ENCODE measurements around the gene RPUSD1.
"Not testable (repeated sequence)": the region's sequence is repeated elsewhere in the genome, so short reads cannot be mapped to it uniquely, and the experiment has no call there.

RPUSD1 gene

DNA sequence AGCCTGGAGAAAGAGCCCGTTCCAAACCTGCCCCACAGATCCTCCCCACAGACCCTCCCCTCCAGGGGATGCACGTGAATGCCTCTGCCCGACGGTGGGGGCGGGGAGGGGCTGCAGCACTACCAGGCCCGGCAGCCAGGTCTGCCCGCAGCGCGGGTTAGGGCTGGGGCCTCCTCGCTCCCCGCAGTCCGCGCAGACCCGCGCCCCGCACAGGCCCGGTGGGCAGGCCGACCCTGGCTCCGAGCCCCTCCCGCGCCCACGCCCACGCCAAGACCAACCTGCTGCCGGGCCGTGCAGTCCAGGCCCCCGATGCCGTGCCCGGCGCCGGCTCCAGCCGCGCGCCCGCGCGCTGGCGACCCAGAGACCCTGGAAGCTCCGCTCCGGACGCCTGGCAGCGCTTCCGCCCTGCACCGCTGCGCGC lies at the start of gene RPUSD1:
Gene RPUSD1, minus strand, starts transcription at position 404 of the 421 bp plus-strand sequence. CDS start 644 bp downstream, outside the sequence.
- no peak for DNase-seq (ENCODE audit: low read depth)

DNA sequence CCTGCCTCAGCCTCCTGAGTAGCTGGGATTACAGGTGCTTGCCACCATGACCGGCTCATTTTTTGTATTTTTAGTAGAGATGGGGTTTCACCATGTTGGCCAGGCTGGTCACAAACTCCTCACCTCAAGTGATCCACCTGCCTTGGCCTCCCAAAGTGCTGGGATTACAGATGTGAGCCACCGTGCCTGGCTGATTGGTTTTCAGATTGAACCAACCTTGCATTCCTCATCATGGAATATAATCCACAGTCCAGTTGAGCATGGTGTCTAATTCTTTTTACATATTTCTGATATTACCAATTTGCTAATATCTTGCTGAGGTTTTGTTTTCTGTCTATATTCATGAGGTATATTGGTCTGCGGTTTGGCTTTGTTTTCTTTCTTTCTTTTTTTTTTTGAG lies 48.6 kb upstream of the RPUSD1 start:
- not testable (repeated sequence) for DNase-seq (ENCODE audit: low read depth)

DNA sequence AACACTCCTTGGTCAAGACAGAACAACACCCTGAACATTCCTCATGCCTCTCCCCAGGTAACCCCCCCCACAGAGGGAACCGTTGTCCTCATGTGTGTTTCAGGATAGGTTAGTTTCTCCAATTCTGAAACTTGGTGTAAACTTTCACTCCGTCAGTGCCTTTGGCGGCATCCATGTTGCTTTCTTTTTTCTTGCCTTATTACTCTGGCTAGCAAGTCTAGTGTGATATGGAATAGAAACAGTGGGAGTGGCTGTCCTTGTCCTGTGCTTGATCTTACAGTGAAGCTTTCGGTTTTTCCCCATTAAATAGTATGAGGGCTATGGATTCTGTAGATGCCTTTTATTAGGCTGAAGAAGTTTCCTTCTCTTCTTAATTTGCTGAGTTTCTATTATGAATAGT lies 48.0 kb upstream of the RPUSD1 start:
- DNase-seq (ENCODE audit: low read depth) = no peak

DNA sequence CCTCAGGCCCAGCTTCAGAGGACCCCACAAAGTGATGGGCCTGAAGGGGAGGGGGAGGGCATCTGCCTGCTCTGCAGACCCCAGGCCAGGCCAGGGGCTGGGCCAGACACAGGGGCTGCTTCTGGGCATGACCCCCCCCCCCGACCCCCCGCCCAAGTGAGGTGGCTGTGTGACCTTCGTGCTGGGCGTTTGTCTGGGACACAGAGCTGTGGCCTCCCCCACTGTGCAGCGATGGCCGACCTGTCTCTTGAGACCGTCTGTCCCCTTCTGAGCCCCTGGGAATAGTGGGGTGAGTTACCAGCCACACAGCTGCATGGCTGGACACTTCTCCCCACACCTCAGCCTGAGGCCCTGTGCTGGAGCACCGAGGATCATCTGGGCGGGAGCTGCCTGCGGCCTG lies 47.2 kb upstream of the RPUSD1 start:
- no peak for DNase-seq (ENCODE audit: low read depth)

- DNase-seq (ENCODE audit: low read depth) = no peak
Measured at GRCh38 chr16:833411-833810, 45.2 kb upstream of the RPUSD1 start.

- DNase-seq (ENCODE audit: low read depth) = no peak
Measured at GRCh38 chr16:832652-833336, 44.6 kb upstream of the RPUSD1 start.

DNA sequence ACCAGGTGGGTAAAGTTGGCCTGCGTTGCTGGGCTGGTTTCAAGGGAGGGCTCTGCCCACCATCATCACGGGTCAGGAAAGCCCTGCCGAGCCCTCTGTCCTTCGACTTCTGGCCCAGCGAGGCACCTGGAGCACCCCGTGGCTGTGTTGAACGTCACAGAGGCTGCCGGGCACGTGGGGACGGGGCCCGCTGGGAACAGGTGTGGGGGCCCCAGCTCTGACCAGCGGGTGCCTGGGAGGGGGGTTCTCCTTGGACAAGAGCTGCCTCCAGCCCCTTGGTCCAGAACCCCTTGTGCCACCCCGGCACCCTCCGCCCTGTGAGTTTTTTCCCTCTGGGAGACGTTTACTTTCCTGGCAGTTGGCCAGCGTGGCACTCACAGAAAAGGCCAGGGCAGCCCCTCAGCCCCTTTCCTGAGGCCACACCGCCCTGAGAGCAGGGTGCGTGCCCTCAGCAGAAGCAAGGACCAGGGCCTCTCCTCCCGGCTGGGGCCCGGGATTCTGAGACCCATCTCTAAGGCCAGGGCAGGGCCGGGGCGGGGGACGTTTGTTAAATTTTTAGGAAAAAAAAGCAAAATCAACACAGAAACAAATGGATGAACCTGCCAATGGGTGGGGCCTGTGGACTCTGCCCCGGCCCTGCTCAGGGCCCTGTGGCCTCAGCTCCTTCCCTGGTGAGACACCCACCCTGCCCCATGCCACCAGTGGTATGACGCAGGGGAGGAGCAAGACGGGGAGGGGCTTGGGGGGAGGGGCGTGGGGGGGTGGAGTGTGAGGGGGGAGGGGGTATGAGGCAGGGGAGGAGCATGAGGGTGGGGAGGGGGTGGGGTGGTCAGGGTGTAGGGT lies 43.6 kb upstream of the RPUSD1 start:
- no peak for DNase-seq (ENCODE audit: low read depth)

- DNase-seq (ENCODE audit: low read depth) = no peak
Measured at GRCh38 chr16:830871-831570, 42.8 kb upstream of the RPUSD1 start.

DNA sequence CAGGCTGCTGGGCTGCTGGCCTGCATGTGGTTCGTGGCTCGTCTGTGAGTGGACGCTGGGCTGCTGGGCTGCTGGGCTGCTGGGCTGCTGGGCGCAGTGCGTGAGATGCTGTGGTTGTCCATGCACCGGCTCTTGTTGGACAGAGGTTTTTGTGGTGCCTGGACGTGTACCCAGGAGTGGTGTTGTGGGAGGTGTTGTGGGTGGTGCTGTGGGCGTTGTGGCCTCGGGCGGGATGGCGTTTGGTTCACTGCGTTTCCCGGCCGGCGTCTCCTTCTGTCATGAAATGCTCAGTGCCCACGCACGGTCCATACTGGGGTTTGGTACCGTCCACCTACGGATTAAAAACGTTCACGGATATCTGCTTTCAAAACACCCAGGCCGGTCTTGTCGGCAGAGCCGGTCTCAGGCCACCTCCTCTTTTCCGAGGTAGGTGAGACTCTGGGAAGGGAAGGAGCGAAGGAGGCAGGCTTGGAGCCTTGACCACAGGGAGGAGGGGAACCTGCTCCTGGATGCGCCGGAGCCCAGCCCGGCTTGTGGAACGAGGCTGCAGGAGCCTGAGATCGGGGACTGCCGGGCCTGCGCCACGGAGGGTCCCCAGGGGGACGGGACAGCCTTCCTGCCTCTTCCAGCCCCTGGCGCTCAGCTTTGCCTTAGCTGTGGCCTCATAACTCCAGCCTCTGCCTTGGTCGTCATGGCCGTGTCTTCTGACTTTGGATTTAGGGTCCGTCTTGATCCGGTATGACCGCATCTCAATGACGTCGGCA lies 42.1 kb upstream of the RPUSD1 start:
- no peak for DNase-seq (ENCODE audit: low read depth)

- no peak for DNase-seq (ENCODE audit: low read depth)
Measured at GRCh38 chr16:828891-829290, 40.7 kb upstream of the RPUSD1 start.

GRCh38 chr16:827513-827912 lies 39.3 kb upstream of the RPUSD1 start:
- DNase-seq (ENCODE audit: low read depth) = no peak

GRCh38 chr16:825341-826061 lies 37.3 kb upstream of the RPUSD1 start:
- no peak for DNase-seq (ENCODE audit: low read depth)

GRCh38 chr16:824601-825000 lies 36.4 kb upstream of the RPUSD1 start:
- no peak for DNase-seq (ENCODE audit: low read depth)

- no peak for DNase-seq (ENCODE audit: low read depth)
Measured at GRCh38 chr16:824194-824593, 36.0 kb upstream of the RPUSD1 start.

GRCh38 chr16:822909-823297 lies 34.7 kb upstream of the RPUSD1 start:
- DNase-seq (ENCODE audit: low read depth) = no peak

GRCh38 chr16:822174-822908 lies 34.2 kb upstream of the RPUSD1 start:
- no peak for DNase-seq (ENCODE audit: low read depth)

GRCh38 chr16:821751-822150 lies 33.6 kb upstream of the RPUSD1 start:
- DNase-seq (ENCODE audit: low read depth) = no peak

- no peak for DNase-seq (ENCODE audit: low read depth)
Measured at GRCh38 chr16:820748-821147, 32.6 kb upstream of the RPUSD1 start.

GRCh38 chr16:820044-820408 lies 31.8 kb upstream of the RPUSD1 start:
- not testable (repeated sequence) for DNase-seq (ENCODE audit: low read depth)

GRCh38 chr16:819336-820043 lies 31.3 kb upstream of the RPUSD1 start:
- no peak for DNase-seq (ENCODE audit: low read depth)
